ENCODE measurements around the gene FST. TPM values are rescaled to one million over a fixed set of nuclear protein-coding genes. Genes with fewer than 3 reads are reported as not detected.
A peak's percentile ranks its signal among the peaks of the same experiment; 100 is the strongest.

FST gene
- total RNA-seq, 1 donor from 2014 or later = 15.0 TPM

DNA sequence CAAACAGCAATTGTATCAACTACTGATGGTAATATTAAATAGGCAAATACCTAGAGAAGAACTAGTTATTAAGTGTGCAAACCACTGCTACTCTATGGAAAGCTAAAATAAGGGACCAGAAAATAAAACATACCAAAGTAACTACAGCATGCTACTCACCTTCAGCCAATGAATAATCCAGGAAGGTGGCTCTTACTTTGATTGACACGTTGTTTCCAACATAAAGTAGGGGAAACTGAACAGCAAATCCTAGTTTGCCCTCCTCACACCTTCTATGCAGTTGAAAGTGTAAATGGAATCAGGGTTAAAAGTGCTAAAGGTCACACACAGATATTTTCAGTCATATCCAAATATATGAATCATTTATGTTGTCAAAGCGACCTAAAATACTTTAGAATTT, 5.1 kb upstream of the FST start:
- no peak for DNase-seq

DNA sequence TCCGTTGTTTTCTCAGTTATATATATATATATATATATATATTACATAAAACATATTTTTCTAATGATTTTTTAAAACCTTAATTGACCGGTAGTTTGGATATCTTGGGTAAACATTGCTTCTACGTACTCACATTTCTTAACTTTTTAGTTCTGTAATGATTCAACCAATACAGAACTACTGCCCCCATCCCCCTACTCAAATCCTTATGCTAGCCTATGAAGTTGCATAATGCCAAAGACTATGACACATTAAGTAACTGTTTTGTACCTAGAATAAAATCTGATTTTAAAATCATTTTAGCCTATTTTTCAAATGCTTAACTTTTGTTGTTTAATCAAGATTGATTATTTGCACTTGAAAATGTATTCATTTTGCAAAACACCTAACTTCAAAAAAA, 4.4 kb upstream of the FST start:
- DNase-seq = no peak

- no peak for DNase-seq
Measured at GRCh38 chr5:53476531-53477480, 3.6 kb upstream of the FST start.

- peak; percentile 60 for DNase-seq
Measured at GRCh38 chr5:53478411-53479044, 1.9 kb upstream of the FST start.

DNA sequence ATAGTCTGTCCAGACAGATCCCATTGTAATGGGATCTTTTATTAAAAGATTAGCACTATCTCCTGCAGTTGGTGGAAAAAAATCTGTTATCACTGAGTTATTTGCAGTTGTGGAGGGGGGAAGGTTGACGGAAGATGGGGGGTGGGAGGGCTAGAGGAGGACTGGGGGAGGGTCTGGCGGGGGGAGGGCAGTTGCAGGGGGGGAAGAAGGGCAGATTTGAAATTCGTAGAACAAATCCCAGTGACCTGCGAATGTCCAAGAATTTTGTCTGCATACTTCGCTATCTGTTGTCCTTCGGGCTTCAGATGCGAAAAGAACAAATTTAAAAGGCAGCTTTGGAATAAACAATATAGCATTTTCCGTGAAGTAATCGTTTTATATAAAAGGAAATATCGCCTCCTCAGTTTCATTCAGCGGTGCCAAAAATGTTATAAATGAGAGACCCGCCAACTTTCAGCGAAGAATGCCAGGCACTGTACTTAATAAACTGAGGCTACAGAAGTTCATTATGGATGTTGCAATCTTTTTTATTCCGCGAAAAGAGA, 1.3 kb upstream of the FST start:
- no peak for DNase-seq

DNA sequence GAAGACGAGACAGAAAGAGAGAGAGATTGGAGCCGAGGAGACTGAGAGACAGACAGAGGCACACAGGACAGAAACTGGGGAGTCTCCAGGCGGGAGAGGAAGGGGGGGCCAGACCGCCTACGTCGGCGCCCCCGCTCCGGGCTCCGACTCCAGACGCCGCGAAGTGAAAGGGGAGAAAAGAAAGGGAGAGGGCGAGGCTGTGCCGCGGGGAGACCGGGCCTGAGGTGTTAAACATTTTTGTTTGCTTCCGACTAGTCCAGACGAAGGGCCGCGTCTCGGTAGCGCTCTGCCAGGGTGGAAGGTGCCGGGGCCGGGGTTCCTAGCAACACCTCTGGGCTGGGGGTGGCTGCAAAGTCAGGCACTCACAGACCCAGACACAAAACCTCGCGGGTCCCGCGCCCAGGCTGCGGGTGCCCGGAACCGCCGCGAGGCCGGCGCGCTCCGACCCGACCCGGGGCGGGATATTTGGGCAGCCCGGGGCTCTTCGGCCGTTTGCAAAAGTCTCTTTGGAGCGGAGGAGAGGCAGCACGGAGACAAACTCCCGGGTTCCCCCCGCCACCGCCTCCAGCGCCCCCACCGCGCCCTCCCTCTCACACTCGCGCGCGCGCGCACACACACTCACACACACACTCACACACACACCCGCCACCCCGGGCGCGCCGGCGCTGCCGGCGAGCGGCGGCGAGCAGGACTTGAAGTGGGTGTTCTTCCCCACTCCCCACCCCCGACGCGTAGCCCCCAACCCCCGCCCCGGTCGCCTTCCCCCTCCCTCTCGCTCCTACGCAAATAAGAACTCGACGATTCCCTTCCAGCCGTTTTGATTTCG, 626 bp upstream of the FST start:
- DNase-seq = peak; percentile 52

DNA sequence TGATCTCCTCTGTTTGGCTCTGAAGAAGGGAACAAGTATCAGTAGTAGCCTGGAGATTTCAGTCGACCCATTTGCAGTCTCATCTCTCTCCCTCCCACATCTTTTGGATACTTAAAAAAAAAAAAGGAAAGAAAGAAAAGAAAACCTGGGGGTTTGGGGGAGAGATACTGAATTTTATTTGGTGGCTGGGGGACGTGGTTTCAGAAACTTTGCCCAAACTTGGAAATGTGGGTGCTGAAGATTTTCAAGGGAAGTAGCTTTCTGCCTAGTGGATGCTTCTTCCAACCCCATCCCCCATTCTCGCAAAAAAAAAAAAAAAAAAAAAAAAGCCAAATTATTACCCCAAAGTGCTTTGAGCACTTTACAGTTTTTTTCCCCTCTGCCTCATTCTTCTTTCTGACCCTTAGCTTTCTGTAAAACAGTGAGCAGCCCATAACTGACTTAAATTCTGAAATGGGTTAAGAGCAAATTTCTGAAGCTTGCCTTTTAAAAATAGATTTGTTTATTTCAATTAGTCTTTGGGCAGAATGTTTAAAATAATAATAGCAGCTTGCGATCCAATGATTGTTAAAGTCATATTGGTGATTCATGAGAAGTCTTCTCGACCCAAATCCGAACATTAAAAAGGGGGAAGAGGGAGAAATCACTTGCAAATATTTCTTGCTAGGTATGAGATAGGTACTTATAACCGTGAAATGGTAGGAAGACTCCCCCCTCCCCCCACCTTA, 894 bp downstream of the FST start:
- DNase-seq = no peak

- peak; percentile 75 for DNase-seq
Measured at GRCh38 chr5:53481887-53482716, 1.7 kb downstream of the FST start.

DNA sequence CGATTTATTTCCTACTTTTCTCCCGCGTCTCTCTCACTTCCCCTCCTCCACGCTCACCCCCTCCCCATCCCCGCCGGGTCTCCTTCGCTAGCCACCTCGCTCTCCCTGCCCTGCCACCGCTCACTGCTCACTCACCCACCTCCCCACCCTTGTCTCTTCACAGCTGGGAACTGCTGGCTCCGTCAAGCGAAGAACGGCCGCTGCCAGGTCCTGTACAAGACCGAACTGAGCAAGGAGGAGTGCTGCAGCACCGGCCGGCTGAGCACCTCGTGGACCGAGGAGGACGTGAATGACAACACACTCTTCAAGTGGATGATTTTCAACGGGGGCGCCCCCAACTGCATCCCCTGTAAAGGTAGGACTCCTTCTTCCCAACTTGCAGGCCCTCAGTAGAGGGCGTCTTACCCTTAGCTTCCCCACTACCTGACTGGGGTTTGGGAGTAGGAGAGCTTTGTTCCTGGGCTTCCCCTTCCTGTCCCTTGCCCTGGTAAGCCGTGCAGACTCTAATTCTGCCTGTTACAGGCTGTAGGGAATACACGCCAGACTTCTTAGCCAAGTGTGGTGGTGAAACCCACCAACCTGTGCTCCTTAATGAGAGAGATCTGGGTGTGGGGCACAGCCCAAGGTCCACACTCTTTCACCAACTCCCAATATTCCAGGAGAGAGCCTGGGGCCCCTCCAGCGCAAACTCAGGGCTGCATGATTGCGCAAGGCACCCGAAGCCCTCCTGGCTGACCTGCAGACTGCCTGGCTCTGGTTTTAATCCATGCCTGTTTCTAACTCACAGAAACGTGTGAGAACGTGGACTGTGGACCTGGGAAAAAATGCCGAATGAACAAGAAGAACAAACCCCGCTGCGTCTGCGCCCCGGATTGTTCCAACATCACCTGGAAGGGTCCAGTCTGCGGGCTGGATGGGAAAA, 2.5 kb downstream of the FST start:
- DNase-seq = peak; percentile 40

GRCh38 chr5:53487436-53487835, 7.0 kb downstream of the FST start:
- no peak for DNase-seq

DNA sequence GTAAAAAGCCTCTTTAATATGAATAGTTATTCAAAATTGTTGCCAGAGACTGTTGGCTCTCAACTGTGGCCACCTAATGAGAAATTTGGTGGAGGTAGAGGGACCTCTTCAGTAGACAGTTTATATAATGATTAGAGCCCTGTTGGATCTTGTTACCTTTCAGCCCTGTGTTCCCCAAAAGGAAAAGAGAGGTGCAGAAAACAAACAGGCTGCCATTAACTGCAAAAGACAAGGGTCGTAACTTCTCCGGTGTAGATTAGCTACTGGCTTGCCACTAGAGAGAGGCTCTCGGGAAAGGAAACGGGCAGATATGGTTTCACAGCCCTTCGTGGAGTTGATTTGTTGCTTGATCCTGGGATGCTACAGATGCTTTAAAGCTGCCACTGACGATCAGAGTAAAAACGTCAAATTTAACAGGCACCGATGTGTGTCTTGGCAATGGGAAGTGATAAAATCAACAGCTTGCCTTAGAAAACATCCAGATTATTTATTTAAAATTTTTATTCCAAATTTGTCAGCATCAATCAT, 7.8 kb downstream of the FST start:
- no peak for DNase-seq

DNA sequence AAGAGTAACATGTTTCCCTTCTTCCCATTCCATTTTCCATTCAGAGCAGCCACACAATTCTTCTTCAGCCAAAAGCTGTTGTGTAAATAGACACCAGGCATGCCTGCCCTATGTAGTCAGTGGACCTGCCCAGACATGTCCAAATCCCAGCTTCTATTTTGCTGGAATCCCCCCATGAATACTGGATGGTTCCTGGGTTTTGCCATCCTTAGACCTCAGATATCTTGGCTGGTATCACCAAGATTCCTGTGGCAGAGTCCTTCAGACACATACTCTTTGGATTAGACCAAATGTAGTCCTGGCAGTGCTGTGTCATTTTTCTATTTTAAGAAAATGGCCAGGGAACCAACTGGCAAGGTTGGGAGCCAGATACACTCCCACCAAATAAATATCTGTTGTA, 10.3 kb downstream of the FST start:
- no peak for DNase-seq

GRCh38 chr5:53501054-53501453, 20.6 kb downstream of the FST start:
- DNase-seq = no peak

- DNase-seq = no peak
Measured at GRCh38 chr5:53503562-53504218, 23.3 kb downstream of the FST start.

DNA sequence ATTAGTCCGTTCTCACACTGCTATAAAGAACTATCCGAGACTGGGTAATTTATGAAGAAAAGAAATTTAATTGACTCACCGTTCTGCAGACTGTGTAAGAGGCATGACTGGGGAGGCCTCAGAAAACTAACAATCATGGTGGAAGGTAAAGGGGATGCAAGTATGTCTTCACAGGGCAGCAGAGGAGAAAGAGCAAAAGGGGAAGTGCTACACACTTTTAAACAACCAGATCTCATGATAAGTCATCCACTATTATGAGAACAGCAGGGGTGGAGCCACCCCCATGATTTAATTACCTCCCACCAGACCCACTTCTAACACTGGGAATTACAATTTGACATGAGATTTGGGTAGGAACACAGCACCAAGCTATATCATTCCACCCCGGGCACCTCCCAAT, 26.6 kb downstream of the FST start:
- no peak for DNase-seq

DNA sequence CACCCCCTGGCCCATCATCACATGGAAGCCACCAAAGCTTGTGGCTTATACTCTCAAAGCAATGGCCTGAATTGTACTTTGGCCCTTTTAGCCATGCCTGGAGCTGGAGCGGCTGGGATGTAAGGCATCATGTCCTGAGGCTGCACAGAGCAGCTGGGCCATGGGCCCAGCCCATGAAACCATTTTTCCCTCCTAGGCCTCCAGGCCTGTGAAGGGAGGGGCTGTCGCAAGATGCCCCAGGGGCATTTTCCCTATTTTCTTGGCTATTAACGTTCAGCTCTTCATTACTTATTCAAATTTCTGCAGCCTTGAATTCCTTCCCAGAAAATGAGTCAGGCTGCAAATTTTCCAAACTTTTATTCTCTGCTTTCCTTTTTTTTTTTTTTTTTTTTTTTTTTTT, 27.7 kb downstream of the FST start:
- no peak for DNase-seq

- no peak for DNase-seq
Measured at GRCh38 chr5:53512539-53512938, 32.1 kb downstream of the FST start.

DNA sequence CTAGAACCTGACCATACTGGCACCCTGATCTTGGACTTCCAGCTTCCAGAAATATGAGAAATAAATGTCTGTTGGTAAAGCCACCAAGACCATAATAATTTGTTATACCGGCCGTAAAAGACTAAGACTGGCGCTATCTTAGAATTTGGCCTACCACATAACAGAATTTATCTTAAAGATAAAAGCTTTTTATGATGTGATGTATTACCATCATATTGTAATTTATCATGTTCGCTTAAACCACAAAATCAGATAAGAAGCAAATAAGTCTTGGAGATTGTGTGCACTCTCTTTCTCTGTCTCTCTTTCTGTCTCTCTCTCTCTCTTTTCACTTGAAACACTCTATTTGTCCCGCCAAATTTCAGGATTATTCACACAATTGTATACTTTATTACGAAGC, 35.6 kb downstream of the FST start:
- no peak for DNase-seq

- DNase-seq = no peak
Measured at GRCh38 chr5:53520813-53521212, 40.4 kb downstream of the FST start.

All from dermis blood vessel endothelial cell (primary cell).